Keratinocyte (primary cell): ENCODE measurements around the gene KEAP1. TPM values are rescaled to one million over a fixed set of nuclear protein-coding genes. Genes with fewer than 3 reads are reported as not detected.
A peak's percentile ranks its signal among the peaks of the same experiment; 100 is the strongest.

Experiments
- DNase-seq: peaks from one replicate; pipeline ENCODE4 v3.0.0-alpha.2; 2011; ENCODE audit warnings: low read depth, missing footprints, low spot score
- FAIRE-seq: peaks from 2 replicates; lab custom pipeline; 2011; peaks lifted over from hg19 to GRCh38; lab: Jason Lieb, UNC
- H2AFZ ChIP-seq: 2 replicates; pipeline ENCODE4 v1.6.0; 2012; ENCODE audit warnings: low read length, control low read depth, inconsistent platforms; ENCODE audit not compliant: control insufficient read depth
- H3K27ac ChIP-seq: 2 replicates; pipeline ENCODE4 v1.5.1; 2011; ENCODE audit warnings: low read length; ENCODE audit not compliant: control insufficient read depth, insufficient read depth
- H3K27me3 ChIP-seq: 3 replicates; pipeline ENCODE4 v1.6.0; 2011; ENCODE audit warnings: low read length; ENCODE audit not compliant: control insufficient read depth, insufficient read depth; ENCODE audit errors: extremely low read depth
- H3K36me3 ChIP-seq, 2 experiments: 2 replicates in 1 of 2; 3 replicates in 1 of 2; pipeline ENCODE4 v1.5.1; 2011; ENCODE audit warnings: low read length in 2 of 2, mild to moderate bottlenecking in 1 of 2; ENCODE audit not compliant: control insufficient read depth in 2 of 2, insufficient read depth in 2 of 2; ENCODE audit errors: extremely low read depth in 1 of 2
- H3K4me1 ChIP-seq: 3 replicates; pipeline ENCODE4 v1.5.1; 2011; ENCODE audit warnings: low read length; ENCODE audit not compliant: control insufficient read depth, insufficient read depth; ENCODE audit errors: extremely low read depth
- H3K4me2 ChIP-seq: 3 replicates; pipeline ENCODE4 v1.6.0; 2011; ENCODE audit warnings: low read depth, low read length; ENCODE audit not compliant: control insufficient read depth, insufficient read depth; ENCODE audit errors: extremely low read depth
- H3K4me3 ChIP-seq, 3 experiments: fragments of 200-600 bp in 1 of 3; sonication (generic) in 1 of 3; 2 replicates in 2 of 3; 3 replicates in 1 of 3; pipeline ENCODE4 v1.5.1; 2011 to 2016; ENCODE audit warnings: low read length in 3 of 3, mild to moderate bottlenecking in 3 of 3, control low read depth in 2 of 3, inconsistent platforms in 1 of 3, low read depth in 1 of 3, mixed read lengths in 1 of 3, mixed run types in 1 of 3, moderate library complexity in 1 of 3; ENCODE audit not compliant: control insufficient read depth in 2 of 3, insufficient read depth in 2 of 3; ENCODE audit errors: extremely low read depth in 1 of 3
- H3K79me2 ChIP-seq: 2 replicates; pipeline ENCODE4 v1.6.0; 2012; ENCODE audit warnings: low read length; ENCODE audit not compliant: control insufficient read depth, insufficient read depth
- H3K9ac ChIP-seq: 3 replicates; pipeline ENCODE4 v1.6.0; 2011; ENCODE audit warnings: low read length; ENCODE audit not compliant: control insufficient read depth, insufficient read depth; ENCODE audit errors: extremely low read depth
- H3K9me1 ChIP-seq: 3 replicates; pipeline ENCODE4 v1.6.0; 2011; ENCODE audit warnings: low read length; ENCODE audit not compliant: control insufficient read depth, insufficient read depth; ENCODE audit errors: extremely low read depth
- H3K9me3 ChIP-seq: 2 replicates; pipeline ENCODE4 v1.5.1; 2012; ENCODE audit warnings: low read depth, low read length; ENCODE audit not compliant: control insufficient read depth
- H4K20me1 ChIP-seq: 3 replicates; pipeline ENCODE4 v1.6.0; 2011; ENCODE audit warnings: low read length; ENCODE audit not compliant: control insufficient read depth, insufficient read depth; ENCODE audit errors: extremely low read depth
- EZH2 ChIP-seq: IDR thresholded peaks from one replicate; pipeline ENCODE4 v1.6.1; 2012; ENCODE audit warnings: inconsistent platforms, mild to moderate bottlenecking, low read length, moderate library complexity
- dilution Hi-C: fragments of 300-500 bp; cut with MboI; formaldehyde crosslinking; loops from one replicate; pipeline ENCODE4 v1.7.0; 2020; ENCODE audit warnings: low sequenced_read_pairs; ENCODE audit not compliant: extremely low pct_ligation_motif_present
- polyA plus RNA-seq, 5 experiments: library from polyadenylated mRNA; depleted of rRNA in 3 of 5; stranded (reverse) in 3 of 5; stranded (forward) in 1 of 5; unstranded in 1 of 5; fragments of >200 nt; gene quantifications; 1 replicate in 1 of 5; 2 replicates in 3 of 5; 3 replicates in 1 of 5; pipeline versions ENCODE4 v1.2.1 to v1.2.3, GENCODE V29; 2011 to 2012; ENCODE audit warnings: missing spikeins in 2 of 5, low read depth in 1 of 5, low replicate concordance in 1 of 5
- TF ChIP-seq, protein P1 (sequence below), 3 experiments: IDR thresholded peaks in 1 of 3; conservative IDR thresholded peaks in 1 of 3; optimal IDR thresholded peaks in 1 of 3; 2 replicates in 2 of 3; 3 replicates in 1 of 3; pipeline versions ENCODE3 to v1.5.1; 2011; ENCODE audit warnings: low read length in 3 of 3, mild to moderate bottlenecking in 3 of 3, moderate library complexity in 2 of 3, control low read depth in 1 of 3, inconsistent platforms in 1 of 3; ENCODE audit not compliant: insufficient read depth in 2 of 3; ENCODE audit errors: extremely low read depth in 1 of 3

The KEAP1 gene
- polyA plus RNA-seq, 1 donor (not counting 4 experiments of a cell fraction or from before 2014, with no cell fraction given): 29.6 TPM

DNA sequence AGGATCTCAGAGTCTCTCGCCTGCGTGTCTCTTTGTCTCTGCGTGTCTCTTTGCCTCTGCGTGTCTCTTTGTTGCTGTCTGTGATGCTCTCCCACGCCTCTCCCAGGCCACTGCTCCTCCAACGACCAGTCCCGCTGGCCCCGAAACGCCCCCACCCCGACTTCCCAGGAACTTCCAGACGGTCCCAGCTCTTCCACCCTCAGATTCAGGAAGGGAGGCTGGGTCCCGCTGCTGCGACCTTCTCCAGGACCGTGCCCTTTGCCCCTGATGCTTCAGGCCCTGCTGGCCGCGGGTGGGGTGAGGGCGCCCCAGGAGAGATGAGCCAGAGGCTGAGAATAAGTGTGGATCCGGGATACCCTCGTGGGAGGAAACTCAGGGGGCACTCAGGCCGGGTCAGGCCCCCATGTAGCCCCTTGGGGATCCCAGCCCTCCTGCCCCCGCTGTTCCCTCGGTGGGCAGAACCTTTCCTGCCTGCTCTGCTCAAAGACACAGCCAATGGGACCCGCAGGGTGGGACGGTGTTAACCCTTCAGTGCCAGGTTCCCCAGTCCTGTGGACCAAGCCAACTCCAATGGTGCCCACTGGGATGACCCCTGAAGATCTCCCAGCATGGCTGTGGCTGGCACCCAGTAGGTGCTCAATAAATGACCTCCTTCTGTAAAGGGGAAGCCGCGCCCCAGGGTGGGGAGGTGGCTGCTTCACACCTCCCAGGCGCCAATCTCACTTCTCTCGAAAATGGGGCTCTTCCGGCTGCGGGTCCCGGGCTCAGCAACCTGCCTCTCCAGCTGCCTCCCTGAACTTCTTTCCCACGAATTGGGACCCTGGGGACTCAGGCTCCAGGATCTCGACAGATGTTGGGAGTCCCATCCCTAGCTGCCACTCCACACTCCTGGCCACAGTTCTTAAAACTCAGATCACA is 15.5 kb upstream of the KEAP1 start:
- no peak for DNase-seq
- dilution Hi-C loops: no loop called here
- peaks cover 30% of the 10 kb centered on the region for H3K79me2 ChIP-seq
- peaks cover 0 to 4% of the 10 kb centered on the region in 2 experiments for H3K36me3 ChIP-seq
- no peaks in the 10 kb centered on the region for H3K9me3 ChIP-seq
- H3K4me2 ChIP-seq: peak overlapping the region; percentile 96
- TF ChIP-seq EZH2: no peak
- TF ChIP-seq, protein P1, sequence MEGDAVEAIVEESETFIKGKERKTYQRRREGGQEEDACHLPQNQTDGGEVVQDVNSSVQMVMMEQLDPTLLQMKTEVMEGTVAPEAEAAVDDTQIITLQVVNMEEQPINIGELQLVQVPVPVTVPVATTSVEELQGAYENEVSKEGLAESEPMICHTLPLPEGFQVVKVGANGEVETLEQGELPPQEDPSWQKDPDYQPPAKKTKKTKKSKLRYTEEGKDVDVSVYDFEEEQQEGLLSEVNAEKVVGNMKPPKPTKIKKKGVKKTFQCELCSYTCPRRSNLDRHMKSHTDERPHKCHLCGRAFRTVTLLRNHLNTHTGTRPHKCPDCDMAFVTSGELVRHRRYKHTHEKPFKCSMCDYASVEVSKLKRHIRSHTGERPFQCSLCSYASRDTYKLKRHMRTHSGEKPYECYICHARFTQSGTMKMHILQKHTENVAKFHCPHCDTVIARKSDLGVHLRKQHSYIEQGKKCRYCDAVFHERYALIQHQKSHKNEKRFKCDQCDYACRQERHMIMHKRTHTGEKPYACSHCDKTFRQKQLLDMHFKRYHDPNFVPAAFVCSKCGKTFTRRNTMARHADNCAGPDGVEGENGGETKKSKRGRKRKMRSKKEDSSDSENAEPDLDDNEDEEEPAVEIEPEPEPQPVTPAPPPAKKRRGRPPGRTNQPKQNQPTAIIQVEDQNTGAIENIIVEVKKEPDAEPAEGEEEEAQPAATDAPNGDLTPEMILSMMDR (optimal IDR thresholded peaks at IDR 0.05 in 1 of 3, IDR thresholded peaks at IDR 0.05 in 1 of 3, conservative IDR thresholded peaks at IDR 0.05 in 1 of 3; ENCODE audit: extremely low read depth in 1 of 3, insufficient read depth in 2 of 3, low read length in 3 of 3): no peak
- H2AFZ ChIP-seq: peak overlapping the region; percentile 1
- H3K9me1 ChIP-seq: no peaks in the 10 kb centered on the region
- no peak for FAIRE-seq
- peaks cover 42% of the 10 kb centered on the region for H3K4me1 ChIP-seq
- no peak overlapping the region for H3K27ac ChIP-seq
- no peak overlapping the region for H3K9ac ChIP-seq
- no peaks in the 10 kb centered on the region for H3K27me3 ChIP-seq
- H4K20me1 ChIP-seq: no peaks in the 10 kb centered on the region
- peak overlapping the region in 1 of 3 experiments; percentile 55 for H3K4me3 ChIP-seq

DNA sequence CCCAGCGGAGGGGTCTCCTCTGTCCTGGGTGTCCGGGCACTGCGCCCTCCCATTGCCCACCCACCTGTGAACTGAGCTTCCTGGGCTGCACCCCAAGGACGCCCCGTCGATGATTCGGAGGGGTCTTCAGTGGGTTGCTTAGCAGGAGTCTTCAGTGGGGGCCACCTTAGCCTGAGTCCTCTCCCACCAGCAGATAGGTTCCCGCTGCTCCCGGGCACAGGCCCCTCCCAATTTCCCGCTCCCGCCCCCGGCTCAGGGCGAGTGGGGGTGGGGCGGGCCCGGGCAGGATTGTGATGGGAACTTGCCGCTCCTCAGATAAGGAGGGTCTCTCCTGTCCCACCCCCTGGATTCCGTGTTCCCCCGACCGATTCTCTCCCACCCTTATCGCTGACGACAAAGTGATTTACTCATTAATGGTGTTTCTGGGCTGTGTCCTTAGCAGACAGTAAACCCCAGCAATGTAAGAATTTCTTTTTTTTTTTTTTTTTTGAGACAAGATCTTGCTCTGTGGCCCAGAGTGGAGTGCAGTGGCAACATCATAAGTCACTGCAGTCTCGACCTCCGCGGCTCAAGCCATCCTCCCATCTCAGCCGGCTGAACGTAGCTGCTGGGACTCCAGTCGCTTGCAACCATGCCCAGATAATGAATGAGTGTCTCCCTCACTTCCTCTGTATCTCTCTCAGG is 14.7 kb upstream of the KEAP1 start:
- H4K20me1 ChIP-seq: no peaks in the 10 kb centered on the region
- H3K4me1 ChIP-seq: peaks cover 42% of the 10 kb centered on the region
- no peaks in the 10 kb centered on the region for H3K27me3 ChIP-seq
- H3K9me1 ChIP-seq: no peaks in the 10 kb centered on the region
- H3K36me3 ChIP-seq: peaks cover 5 to 12% of the 10 kb centered on the region in 2 experiments
- H3K9ac ChIP-seq: peak overlapping the region; percentile 48
- H3K79me2 ChIP-seq: peaks cover 37% of the 10 kb centered on the region
- no peak overlapping the region for H3K27ac ChIP-seq
- peak overlapping the region; percentile 37 for H2AFZ ChIP-seq
- no peaks in the 10 kb centered on the region for H3K9me3 ChIP-seq
- DNase-seq (no peak), FAIRE-seq (peak; percentile 71)
- dilution Hi-C loops: no loop called here
- peak overlapping the region; percentile 96 for H3K4me2 ChIP-seq
- TF ChIP-seq EZH2: no peak
- TF ChIP-seq, protein P1 (optimal IDR thresholded peaks at IDR 0.05 in 1 of 3, IDR thresholded peaks at IDR 0.05 in 1 of 3, conservative IDR thresholded peaks at IDR 0.05 in 1 of 3; ENCODE audit: extremely low read depth in 1 of 3, insufficient read depth in 2 of 3, low read length in 3 of 3): no peak
- H3K4me3 ChIP-seq: peak overlapping the region; percentile 55 to 86 (median 65)
